Keratinocyte (primary cell): ENCODE results near the gene GIPC1.

Experiments used
- EZH2 ChIP-seq: IDR thresholded peaks from one replicate; pipeline ENCODE4 v1.6.1; 2012; ENCODE audit warnings: inconsistent platforms, mild to moderate bottlenecking, low read length, moderate library complexity
- TF ChIP-seq, protein P1 (sequence below), 3 experiments: IDR thresholded peaks in 1 of 3; conservative IDR thresholded peaks in 1 of 3; optimal IDR thresholded peaks in 1 of 3; 2 replicates in 2 of 3; 3 replicates in 1 of 3; pipeline versions ENCODE3 to v1.5.1; 2011; ENCODE audit warnings: low read length in 3 of 3, mild to moderate bottlenecking in 3 of 3, moderate library complexity in 2 of 3, control low read depth in 1 of 3, inconsistent platforms in 1 of 3; ENCODE audit not compliant: insufficient read depth in 2 of 3; ENCODE audit errors: extremely low read depth in 1 of 3

DNA sequence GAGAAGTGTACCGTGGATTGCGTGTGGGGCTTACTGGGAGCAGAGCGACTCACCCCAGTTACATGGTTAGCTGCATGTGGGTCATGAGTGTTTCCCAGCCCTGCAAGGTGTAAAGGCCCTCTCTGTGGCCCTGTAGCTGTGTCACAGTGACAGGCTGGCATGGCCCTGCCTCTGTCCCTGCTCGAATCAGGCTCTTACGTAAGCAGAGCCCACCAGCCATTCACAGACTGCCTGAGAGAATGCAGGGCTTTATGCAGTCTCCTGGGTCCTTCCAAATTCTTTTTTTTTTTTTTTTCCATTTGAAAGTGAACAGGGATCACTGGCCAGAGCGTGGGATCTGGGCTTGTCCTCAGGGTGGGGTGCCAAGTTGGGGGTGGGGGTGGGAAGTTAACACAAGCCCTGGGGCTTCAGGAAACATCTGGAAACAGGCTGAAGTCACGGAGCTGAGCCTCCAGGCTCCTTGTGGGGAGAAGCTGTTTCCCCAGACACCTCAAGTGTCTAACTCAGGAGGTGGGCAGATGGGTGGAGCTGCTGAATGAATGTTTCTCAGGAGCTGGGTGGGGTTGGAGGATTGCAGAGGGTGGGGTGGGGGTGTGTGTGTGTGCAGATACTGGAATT, 46.9 kb upstream of the GIPC1 start:
- TF ChIP-seq, protein P1, sequence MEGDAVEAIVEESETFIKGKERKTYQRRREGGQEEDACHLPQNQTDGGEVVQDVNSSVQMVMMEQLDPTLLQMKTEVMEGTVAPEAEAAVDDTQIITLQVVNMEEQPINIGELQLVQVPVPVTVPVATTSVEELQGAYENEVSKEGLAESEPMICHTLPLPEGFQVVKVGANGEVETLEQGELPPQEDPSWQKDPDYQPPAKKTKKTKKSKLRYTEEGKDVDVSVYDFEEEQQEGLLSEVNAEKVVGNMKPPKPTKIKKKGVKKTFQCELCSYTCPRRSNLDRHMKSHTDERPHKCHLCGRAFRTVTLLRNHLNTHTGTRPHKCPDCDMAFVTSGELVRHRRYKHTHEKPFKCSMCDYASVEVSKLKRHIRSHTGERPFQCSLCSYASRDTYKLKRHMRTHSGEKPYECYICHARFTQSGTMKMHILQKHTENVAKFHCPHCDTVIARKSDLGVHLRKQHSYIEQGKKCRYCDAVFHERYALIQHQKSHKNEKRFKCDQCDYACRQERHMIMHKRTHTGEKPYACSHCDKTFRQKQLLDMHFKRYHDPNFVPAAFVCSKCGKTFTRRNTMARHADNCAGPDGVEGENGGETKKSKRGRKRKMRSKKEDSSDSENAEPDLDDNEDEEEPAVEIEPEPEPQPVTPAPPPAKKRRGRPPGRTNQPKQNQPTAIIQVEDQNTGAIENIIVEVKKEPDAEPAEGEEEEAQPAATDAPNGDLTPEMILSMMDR (optimal IDR thresholded peaks at IDR 0.05 in 1 of 3, IDR thresholded peaks at IDR 0.05 in 1 of 3, conservative IDR thresholded peaks at IDR 0.05 in 1 of 3; ENCODE audit: extremely low read depth in 1 of 3, insufficient read depth in 2 of 3, low read length in 3 of 3) = no peak
- TF ChIP-seq EZH2 = no peak
